PC-9 (cell line): Measurements from ENCODE around the gene NDUFC2. TPM values are rescaled to one million over a fixed set of nuclear protein-coding genes. Genes with fewer than 3 reads are reported as not detected.

Source experiments
- BruUV-seq: library from RNA; stranded (reverse); fragments of 400-500 nt; replicated peaks from 2 replicates; lab custom pipeline; 2021; lab: Mats Ljungman, UMichigan
- CTCF ChIA-PET: fragments of 300-600 bp; sonication (Branson Sonifier 250); formaldehyde crosslinking; loops from one replicate; lab custom pipeline; 2022; ENCODE audit warnings: antibody characterized with exemption; lab: Charles Lee
- POLR2A ChIA-PET: fragments of 300-600 bp; sonication (Branson Sonifier 250); formaldehyde crosslinking; loops from one replicate; lab custom pipeline; 2022; ENCODE audit warnings: antibody characterized with exemption; ENCODE audit not compliant: unreplicated experiment; lab: Charles Lee
- DNase-seq, 2 experiments: peaks; one replicate each; pipeline versions ENCODE4 v3.0.0 to v3.0.0-alpha.2; 2015 to 2022; ENCODE audit warnings: mixed read lengths in 1 of 2
- H2AFZ ChIP-seq: fragments of 200-600 bp; sonication (generic); 2 replicates; pipeline ENCODE4 v1.8.1; 2017; ENCODE audit warnings: antibody characterized with exemption
- H3F3A ChIP-seq: fragments of 200-600 bp; sonication (generic); 2 replicates; pipeline ENCODE4 v1.8.1; 2017; ENCODE audit warnings: antibody characterized with exemption, mild to moderate bottlenecking, low read depth; ENCODE audit not compliant: insufficient read depth
- H3K27ac ChIP-seq: fragments of 200-600 bp; sonication (generic); 2 replicates; pipeline ENCODE4 v1.6.1; 2016; ENCODE audit warnings: mixed run types
- H3K27me3 ChIP-seq: fragments of 200-600 bp; sonication (generic); 2 replicates; pipeline ENCODE4 v1.6.1; 2016; ENCODE audit warnings: low read depth, mixed run types; ENCODE audit not compliant: insufficient read depth
- H3K36me3 ChIP-seq: fragments of 200-600 bp; sonication (generic); 2 replicates; pipeline ENCODE4 v1.6.1; 2016; ENCODE audit warnings: low read depth, mixed run types
- H3K4me1 ChIP-seq: fragments of 200-600 bp; sonication (generic); replicated peaks from 2 replicates; pipeline ENCODE4 v1.6.1; 2016; ENCODE audit warnings: mixed run types; ENCODE audit not compliant: insufficient read depth
- H3K4me2 ChIP-seq: fragments of 200-600 bp; sonication (generic); 2 replicates; pipeline ENCODE4 v1.6.1; 2017; ENCODE audit warnings: mixed run types
- H3K4me3 ChIP-seq: fragments of 200-600 bp; sonication (generic); 2 replicates; pipeline ENCODE4 v1.6.1; 2016; ENCODE audit warnings: mixed run types
- H3K79me2 ChIP-seq: fragments of 200-600 bp; sonication (generic); 2 replicates; pipeline ENCODE4 v1.6.1; 2017; ENCODE audit warnings: low read depth, mixed run types
- H3K9me2 ChIP-seq: fragments of 200-600 bp; sonication (generic); 2 replicates; pipeline ENCODE4 v1.8.1; 2017; ENCODE audit warnings: mild to moderate bottlenecking; ENCODE audit not compliant: insufficient read depth
- H3K9me3 ChIP-seq: fragments of 200-600 bp; sonication (generic); 2 replicates; pipeline ENCODE4 v1.8.1; 2016; ENCODE audit warnings: low read depth; ENCODE audit not compliant: insufficient read depth
- H4K20me1 ChIP-seq: fragments of 200-600 bp; sonication (generic); 2 replicates; pipeline ENCODE4 v1.8.1; 2017; ENCODE audit not compliant: insufficient read depth
- CTCF ChIP-seq: fragments of 200-600 bp; sonication (generic); conservative IDR thresholded peaks from 2 replicates; pipeline ENCODE4 v1.6.1; 2017; ENCODE audit warnings: mixed run types, antibody characterized with exemption, mild to moderate bottlenecking, moderate library complexity
- EZH2 ChIP-seq: fragments of 200-600 bp; sonication (generic); IDR thresholded peaks from 2 replicates; pipeline ENCODE4 v1.8.0; 2017; ENCODE audit warnings: antibody characterized with exemption, low read depth
- intact Hi-C: fragments of 100-400 bp; cut with micrococcal nuclease; formaldehyde crosslinking; loops from one replicate; pipeline ENCODE4 v1.10.0; 2022; ENCODE audit not compliant: unreplicated experiment
- total RNA-seq: library from RNA; stranded (reverse); gene quantifications from 2 replicates; pipeline ENCODE4 v1.2.3, GENCODE V29; 2021

NDUFC2 gene
- total RNA-seq, 1 experiment from 2014 or later, result 380 TPM

GRCh38 chr11:78038697-78039313 lies 40.9 kb downstream of the NDUFC2 start:
- H3K4me1 ChIP-seq, result peaks cover 54% of the 10 kb centered on the region
- no peaks in the 10 kb centered on the region for H3K9me2 ChIP-seq
- peak overlapping the region; percentile 90 for H3K27ac ChIP-seq
- H4K20me1 ChIP-seq, result no peaks in the 10 kb centered on the region
- no peak overlapping the region for H3K4me3 ChIP-seq
- ChIA-PET POLR2A (no interaction called here), CTCF (interaction anchor here (0.6 to 0.7 kb wide), 2 partner anchors 29 to 37 kb away, joined by 3 to 4 read pairs; no protein-coding TSS in a partner anchor)
- H3K4me2 ChIP-seq, result no peak overlapping the region
- no peaks in the 10 kb centered on the region for H3K9me3 ChIP-seq
- H3K27me3 ChIP-seq, result no peaks in the 10 kb centered on the region
- intact Hi-C loops, result no loop called here
- H3K79me2 ChIP-seq, result no peaks in the 10 kb centered on the region
- no peak for DNase-seq
- no peaks in the 10 kb centered on the region for H3K36me3 ChIP-seq
- H3F3A ChIP-seq, result peaks cover 42% of the 10 kb centered on the region; the same call in 1 of the 2 replicates
- TF ChIP-seq EZH2 (no peak), CTCF (no peak)
- H2AFZ ChIP-seq, result no peak overlapping the region
- no TSS peak for BruUV-seq

- Histone ChIP-seq H3K36me3 (no peaks in the 10 kb centered on the region), H3F3A (peaks cover 42% of the 10 kb centered on the region; the same call in 1 of the 2 replicates), H3K27me3 (no peaks in the 10 kb centered on the region), H4K20me1 (no peaks in the 10 kb centered on the region), H3K4me2 (no peak overlapping the region; the same call in 1 of the 2 replicates), H3K9me2 (no peaks in the 10 kb centered on the region), H2AFZ (no peak overlapping the region), H3K79me2 (no peaks in the 10 kb centered on the region), H3K4me1 (peaks cover 54% of the 10 kb centered on the region), H3K9me3 (no peaks in the 10 kb centered on the region), H3K4me3 (no peak overlapping the region), H3K27ac (no peak overlapping the region)
- intact Hi-C loops, result no loop called here
- ChIA-PET CTCF (interaction anchor here (0.6 to 1.5 kb wide), 2 partner anchors 36 to 38 kb away, joined by 4 to 5 read pairs; no protein-coding TSS in a partner anchor), POLR2A (no interaction called here)
- TF ChIP-seq EZH2 (no peak), CTCF (no peak)
- no peak for DNase-seq
- BruUV-seq, result no TSS peak
Observed at GRCh38 chr11:78037825-78038620, 41.6 kb downstream of the NDUFC2 start.

- H4K20me1 ChIP-seq, result no peaks in the 10 kb centered on the region
- no peaks in the 10 kb centered on the region for H3K79me2 ChIP-seq
- peaks cover 41% of the 10 kb centered on the region; the same call in 1 of the 2 replicates for H3F3A ChIP-seq
- H3K4me1 ChIP-seq, result peaks cover 64% of the 10 kb centered on the region
- H3K9me3 ChIP-seq, result no peaks in the 10 kb centered on the region
- H3K9me2 ChIP-seq, result no peaks in the 10 kb centered on the region
- peak overlapping the region; percentile 4; the same call in 1 of the 2 replicates for H2AFZ ChIP-seq
- peak; percentile 83 to 85 for DNase-seq
- no peaks in the 10 kb centered on the region for H3K27me3 ChIP-seq
- no TSS peak for BruUV-seq
- H3K36me3 ChIP-seq, result no peaks in the 10 kb centered on the region
- no peak overlapping the region for H3K4me3 ChIP-seq
- H3K27ac ChIP-seq, result peak overlapping the region; percentile 45
- CTCF ChIA-PET, result interaction anchor here (1.5 kb wide), 1 partner anchor 37 kb away, joined by 5 read pairs; no protein-coding TSS in a partner anchor
- H3K4me2 ChIP-seq, result peak overlapping the region; percentile 66
- TF ChIP-seq EZH2, result no peak
- no peak for TF ChIP-seq CTCF
- POLR2A ChIA-PET, result interaction anchor here (0.5 kb wide), 1 partner anchor 42 kb away, joined by 3 read pairs; no protein-coding TSS in a partner anchor
- intact Hi-C loops, result no loop called here
Observed at GRCh38 chr11:78037056-78037455, 42.6 kb downstream of the NDUFC2 start.
